HG02610 (cell line): ENCODE results near the gene MDGA2.
"Not testable (repeated sequence)": the region's sequence is repeated elsewhere in the genome, so short reads cannot be mapped to it uniquely, and the experiment has no call there.

Experiments used
- ATAC-seq: cut with Tn5 transposase; IDR thresholded peaks from one replicate; pipeline ENCODE4 v1.9.1; 2021; ENCODE audit warnings: mild to moderate bottlenecking, moderate library complexity; ENCODE audit not compliant: unreplicated experiment

MDGA2 gene

GRCh38 chr14:47257013-47257412 lies 418.4 kb downstream of the MDGA2 start:
- ATAC-seq, result no peak

- no peak for ATAC-seq
Measured at GRCh38 chr14:47252802-47253201, 422.6 kb downstream of the MDGA2 start.

- ATAC-seq, result no peak
Measured at GRCh38 chr14:47246367-47246766, 429.0 kb downstream of the MDGA2 start.

GRCh38 chr14:47242579-47242978 lies 432.8 kb downstream of the MDGA2 start:
- ATAC-seq, result not testable (repeated sequence)

- no peak for ATAC-seq
Measured at GRCh38 chr14:47240748-47241437, 434.5 kb downstream of the MDGA2 start.

- ATAC-seq, result no peak
Measured at GRCh38 chr14:47235619-47236018, 439.8 kb downstream of the MDGA2 start.

GRCh38 chr14:47226877-47227520 lies 448.4 kb downstream of the MDGA2 start:
- ATAC-seq, result no peak

GRCh38 chr14:47223656-47224055 lies 451.7 kb downstream of the MDGA2 start:
- no peak for ATAC-seq

- ATAC-seq, result no peak
Measured at GRCh38 chr14:47220096-47220495, 455.3 kb downstream of the MDGA2 start.

GRCh38 chr14:47211263-47211662 lies 464.1 kb downstream of the MDGA2 start:
- ATAC-seq, result no peak

- ATAC-seq, result no peak
Measured at GRCh38 chr14:47210099-47210498, 465.3 kb downstream of the MDGA2 start.

- no peak for ATAC-seq
Measured at GRCh38 chr14:47208434-47208833, 467.0 kb downstream of the MDGA2 start.

- no peak for ATAC-seq
Measured at GRCh38 chr14:47207617-47208016, 467.8 kb downstream of the MDGA2 start.

- no peak for ATAC-seq
Measured at GRCh38 chr14:47200740-47201139, 474.7 kb downstream of the MDGA2 start.

- no peak for ATAC-seq
Measured at GRCh38 chr14:47195582-47195981, 479.8 kb downstream of the MDGA2 start.

GRCh38 chr14:47194055-47194454 lies 481.4 kb downstream of the MDGA2 start:
- ATAC-seq, result no peak

- not testable (repeated sequence) for ATAC-seq
Measured at GRCh38 chr14:47192203-47192602, 483.2 kb downstream of the MDGA2 start.

GRCh38 chr14:47191700-47192099 lies 483.7 kb downstream of the MDGA2 start:
- ATAC-seq, result no peak

- ATAC-seq, result no peak
Measured at GRCh38 chr14:47189911-47190484, 485.4 kb downstream of the MDGA2 start.

- ATAC-seq, result no peak
Measured at GRCh38 chr14:47186486-47186885, 488.9 kb downstream of the MDGA2 start.

GRCh38 chr14:47179906-47180305 lies 495.5 kb downstream of the MDGA2 start:
- ATAC-seq, result no peak

- ATAC-seq, result not testable (repeated sequence)
Measured at GRCh38 chr14:47171896-47172295, 503.5 kb downstream of the MDGA2 start.
